ENCODE data around the gene MSANTD7.
A peak's percentile ranks its signal among the peaks of the same experiment; 100 is the strongest.
"Not testable (repeated sequence)": the region's sequence is repeated elsewhere in the genome, so short reads cannot be mapped to it uniquely, and the experiment has no call there.

MSANTD7 gene, protein sequence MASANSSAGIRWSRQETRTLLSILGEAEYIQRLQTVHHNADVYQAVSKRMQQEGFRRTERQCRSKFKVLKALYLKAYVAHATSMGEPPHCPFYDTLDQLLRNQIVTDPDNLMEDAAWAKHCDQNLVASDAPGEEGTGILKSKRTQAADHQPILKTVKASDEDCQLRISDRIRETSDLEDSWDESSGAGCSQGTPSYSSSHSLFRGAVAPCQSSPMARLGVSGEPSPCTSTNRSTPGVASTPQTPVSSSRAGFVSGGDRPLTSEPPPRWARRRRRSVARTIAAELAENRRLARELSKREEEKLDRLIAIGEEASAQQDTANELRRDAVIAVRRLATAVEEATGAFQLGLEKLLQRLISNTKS

DNA sequence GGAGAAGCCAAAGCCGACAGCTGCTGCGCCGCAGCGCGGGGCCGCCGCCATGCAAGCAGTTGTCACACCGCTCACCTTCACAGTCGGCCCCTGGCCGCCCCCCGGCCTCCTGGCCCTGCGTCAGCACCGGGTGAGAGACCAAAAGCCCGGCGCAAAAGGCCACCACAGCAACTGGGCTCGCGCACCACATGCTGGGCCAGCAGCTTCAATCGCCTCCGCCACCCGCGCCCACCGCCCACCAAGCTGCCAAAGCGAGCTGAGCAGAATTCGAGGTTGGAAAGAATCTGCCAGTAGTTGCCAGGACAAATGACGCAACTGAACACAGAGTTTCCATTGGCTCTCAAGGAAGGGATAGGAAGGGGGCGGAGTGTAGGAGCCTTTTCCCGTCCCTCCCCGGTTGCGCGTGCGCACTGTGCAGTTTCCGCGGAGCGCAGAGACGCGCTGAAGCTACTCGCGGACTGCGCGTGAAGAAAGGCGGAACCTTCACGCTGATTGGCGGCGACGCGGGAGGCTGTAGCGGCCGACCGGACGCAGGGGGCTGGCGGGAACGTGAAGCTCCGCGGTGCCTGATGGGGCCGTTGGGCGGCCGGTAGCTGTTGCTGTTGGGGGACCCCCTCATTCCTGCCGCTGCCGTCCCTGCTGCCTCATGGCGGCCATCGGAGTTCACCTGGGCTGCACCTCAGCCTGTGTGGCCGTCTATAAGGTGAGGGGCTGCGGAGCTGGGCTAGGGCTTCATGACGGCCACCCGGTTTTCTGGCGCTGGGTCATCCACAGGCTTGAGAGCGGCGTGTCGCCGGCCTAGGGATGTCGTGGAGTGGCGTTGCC is at the start of gene MSANTD7, which contains the start of the genes CDNF and HSPA14:
TSS of gene MSANTD7 (plus strand) at position 550 of the 825 bp plus-strand sequence. CDS start 3,979 bp downstream, outside the sequence.
TSS of gene CDNF (minus strand) at position 281 of the 825 bp plus-strand sequence. CDS start at position 190, 91 bp downstream.
TSS of gene HSPA14 (plus strand) at position 550 of the 825 bp plus-strand sequence. CDS start at position 647, 97 bp downstream.
- DNase-seq (ENCODE audit: low spot score), result peak; percentile 99

DNA sequence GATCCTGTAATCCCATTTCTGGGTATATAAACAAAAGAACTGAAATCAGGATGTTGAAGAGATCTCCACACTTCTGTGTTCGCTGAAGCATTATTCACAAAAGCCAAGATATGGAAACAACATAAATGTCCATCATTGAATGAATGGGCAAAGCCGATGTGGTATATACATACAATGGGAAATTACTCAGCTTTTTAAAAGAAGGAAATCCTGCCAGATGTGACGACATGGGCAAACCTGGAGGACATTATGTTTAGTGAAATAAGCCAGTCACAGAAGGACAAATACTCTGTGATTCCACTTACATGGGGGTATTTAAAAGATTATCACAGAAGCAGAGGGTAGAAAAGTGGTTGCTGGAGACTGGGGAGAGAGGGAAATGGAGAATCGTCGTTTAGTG is 39.5 kb upstream of the MSANTD7 start:
- no peak for DNase-seq (ENCODE audit: low spot score)

DNA sequence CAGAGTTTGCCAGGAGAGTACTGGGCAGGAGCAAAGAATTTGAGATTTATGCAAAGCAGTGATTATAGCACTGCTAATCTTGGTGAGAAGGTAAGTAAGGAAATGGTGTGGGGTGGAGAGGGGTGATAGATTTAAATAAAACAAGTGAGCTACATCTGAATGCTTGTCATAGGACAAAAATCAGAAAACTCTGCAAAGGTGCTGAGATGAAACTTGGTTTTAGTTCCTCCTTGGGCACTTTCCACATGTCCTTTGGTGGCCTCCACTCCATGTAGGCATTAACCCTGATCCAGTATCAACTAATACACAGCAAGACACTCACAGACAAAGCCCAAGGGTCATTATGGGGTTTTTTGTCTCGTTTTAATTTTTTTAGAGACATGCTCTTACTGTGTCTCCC is 37.7 kb upstream of the MSANTD7 start:
- no peak for DNase-seq (ENCODE audit: low spot score)

DNA sequence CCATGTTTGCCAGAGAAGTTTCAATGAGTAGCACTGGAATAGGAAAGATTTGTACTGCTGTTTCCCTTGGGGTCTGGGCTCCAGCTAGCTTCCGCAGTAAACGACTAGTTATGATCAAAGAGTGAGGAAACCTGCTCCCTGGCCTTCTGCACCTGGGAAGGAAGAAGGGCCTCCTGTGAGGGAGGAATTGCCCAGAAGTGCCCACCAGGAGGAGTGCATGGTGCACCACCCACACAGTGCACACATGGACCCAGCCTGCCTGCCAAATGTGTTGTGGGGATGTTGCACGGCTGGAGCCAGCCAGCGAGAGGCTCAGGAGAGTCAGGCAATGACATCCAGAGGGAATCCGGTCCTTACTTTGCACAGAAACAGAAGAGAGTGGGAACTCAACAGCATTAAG is 36.4 kb upstream of the MSANTD7 start:
- no peak for DNase-seq (ENCODE audit: low spot score)

DNA sequence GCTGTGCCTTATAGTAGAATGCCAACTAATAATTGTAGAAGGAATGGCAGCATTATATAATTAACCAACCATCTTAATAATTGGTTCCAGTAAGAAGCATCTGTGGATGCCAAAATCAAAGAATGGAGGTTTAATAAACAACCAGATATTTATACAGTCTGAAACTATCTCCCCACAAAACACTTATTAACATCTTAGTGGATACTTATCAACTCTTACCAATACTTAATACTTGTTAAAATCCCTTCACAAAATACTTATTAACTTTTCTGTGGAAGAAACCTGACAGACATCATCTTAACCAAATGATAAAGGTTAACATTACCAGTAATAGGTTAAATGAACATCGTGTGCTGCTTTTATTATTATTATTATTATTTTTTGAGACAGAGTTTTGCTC is 34.3 kb upstream of the MSANTD7 start:
- DNase-seq (ENCODE audit: low spot score), result no peak

DNA sequence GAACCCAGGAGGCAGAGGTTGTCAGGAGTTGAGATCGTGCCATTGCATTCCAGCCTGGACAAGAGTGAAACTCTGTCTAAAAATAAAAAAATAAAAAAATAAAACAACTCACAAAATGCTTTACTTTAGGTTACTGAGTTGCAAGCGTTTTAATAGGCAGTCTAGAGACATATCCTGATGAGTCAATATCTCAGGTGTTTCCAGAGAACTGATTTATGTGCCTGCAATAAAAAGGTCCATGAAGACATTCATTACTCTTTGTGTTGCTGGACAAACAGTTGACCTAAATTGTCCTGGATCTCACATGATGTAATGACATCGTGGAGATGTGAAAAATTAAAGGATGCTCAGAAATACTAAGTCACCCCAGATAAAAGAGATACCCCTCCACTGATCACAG is 31.8 kb upstream of the MSANTD7 start:
- no peak for DNase-seq (ENCODE audit: low spot score)

DNA sequence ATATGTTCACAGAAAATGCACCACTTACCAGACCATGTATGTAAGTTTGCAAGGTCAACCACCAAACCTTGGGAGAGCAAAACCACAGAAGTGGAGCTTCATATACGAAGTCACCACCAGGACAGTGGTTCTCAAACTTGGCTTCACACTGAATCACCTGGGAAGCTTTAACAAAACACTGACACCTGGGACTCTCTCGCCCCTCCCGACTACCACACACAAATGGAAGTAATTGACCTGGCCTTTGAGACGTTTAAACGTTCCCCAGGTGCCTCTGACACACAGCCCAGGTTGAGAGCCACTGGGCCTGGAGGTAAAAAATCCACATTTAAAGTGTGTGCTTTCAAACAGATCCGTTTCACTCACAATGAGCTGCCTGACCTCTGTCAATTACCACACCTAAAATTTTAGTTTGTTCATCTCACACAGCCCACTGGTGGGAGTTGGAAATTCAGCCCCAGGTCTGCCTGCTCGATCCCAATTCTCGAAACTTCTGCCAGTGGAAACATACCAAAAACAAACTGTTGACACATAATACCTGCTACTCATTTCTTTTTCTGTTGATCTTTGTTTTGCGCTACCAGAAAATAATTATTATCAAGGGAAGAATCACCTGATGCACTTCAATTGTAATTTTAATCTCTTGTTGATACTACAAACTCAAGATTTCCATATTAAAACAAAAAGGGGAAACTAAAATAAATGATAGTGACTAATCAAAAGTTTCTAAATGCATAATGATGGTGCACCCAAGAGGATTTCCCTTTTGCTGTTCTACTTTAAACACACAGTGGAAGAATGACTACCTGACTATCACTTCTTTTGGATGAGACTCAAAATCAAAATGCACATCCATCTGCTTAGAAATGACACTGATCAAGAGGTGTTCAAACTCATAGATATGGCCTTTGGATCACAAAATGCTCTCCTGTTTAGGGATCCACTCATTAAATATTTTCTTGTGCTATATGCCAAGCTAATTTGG is 26.8 kb upstream of the MSANTD7 start:
- DNase-seq (ENCODE audit: low spot score), result no peak

DNA sequence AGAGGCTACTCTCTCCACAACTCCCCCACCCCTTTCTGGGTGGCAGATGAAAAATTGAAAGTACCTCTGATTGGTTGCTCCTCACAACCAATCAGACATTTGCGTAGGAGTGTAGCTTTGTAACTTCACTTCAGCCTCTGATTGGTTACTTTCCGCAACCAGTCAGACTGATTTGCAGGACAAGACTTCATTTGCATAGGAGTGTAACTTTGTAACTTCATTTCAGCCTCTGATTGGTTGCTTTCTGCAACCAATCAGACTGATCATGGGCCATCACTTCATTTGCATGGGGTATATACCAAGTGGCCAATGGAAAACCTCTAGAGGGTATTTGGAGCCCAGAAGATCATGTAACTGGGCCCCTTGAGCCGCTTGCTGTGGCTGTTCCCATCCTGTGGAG is 25.8 kb upstream of the MSANTD7 start:
- DNase-seq (ENCODE audit: low spot score), result no peak

DNA sequence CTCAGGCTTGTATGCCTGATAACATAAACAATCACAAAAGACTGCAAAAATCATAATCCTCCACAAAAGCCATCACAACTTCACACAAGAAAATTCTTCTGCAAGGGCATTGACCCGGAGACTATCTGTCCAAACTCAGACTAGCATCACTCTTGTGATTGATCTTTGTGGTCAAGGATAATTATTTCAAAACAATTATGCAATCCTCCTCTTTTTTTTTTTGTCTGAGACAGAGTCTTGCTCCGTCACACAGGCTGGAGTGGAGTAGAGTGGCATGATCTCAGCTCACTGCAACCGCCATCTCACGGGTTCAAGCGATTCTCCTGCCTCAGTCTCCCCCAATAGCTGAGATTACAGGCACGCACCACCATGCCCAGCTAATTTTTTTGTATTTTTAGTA is 22.4 kb upstream of the MSANTD7 start:
- DNase-seq (ENCODE audit: low spot score), result peak; percentile 21

DNA sequence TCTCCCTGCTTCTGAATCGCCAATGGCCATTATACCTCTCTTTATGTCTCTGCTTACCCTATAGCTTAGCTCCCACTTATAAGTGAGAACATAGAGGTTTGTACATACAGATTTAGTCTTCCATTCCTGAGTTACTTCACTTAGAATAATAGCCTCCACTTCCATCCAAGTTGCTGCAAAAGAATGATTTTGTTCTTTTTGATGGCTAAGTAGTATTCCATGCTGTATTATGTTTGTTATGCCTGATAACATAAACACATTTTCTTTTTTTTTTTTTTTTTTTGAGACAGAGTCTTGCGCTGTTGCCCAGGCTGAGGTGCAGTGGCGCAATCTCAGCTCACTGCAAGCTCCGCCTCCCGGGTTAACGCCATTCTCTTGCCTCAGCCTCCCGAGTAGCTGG is 21.4 kb upstream of the MSANTD7 start:
- not testable (repeated sequence) for DNase-seq (ENCODE audit: low spot score)

DNA sequence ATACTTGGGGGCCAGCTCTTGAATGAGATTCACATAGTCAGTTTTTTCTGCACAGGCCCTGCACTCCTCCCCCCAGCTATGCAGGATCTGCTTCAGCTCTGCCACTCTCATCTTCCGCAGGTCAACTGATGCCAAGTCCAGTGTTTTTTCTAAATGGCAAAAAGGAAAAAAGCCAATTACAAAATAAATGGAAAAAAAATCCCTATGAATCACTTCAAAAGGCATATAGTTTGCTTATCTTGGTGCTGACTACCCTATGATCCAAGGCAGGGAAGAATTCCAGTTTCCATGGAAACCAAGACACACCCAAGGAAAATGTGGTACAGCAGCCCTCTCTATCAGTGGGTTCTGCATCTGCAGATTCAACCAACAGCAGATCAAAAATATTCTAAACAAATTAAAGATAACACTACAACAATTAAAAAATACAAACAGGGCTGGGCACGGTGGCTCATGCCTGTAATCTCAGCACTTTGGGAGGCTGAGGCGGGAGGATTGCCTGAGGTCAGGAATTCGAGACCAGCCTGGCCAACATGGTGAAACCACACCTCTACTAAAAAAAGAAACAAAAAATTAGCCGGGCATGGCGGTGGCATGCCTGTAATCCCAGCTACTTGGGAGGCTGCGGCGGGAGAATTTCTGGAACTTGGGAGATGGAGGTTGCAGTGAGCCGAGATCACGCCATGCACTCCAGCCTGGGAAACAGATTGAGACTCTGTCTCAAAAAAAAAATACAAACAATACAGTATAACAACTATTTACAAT is 17.9 kb upstream of the MSANTD7 start:
- peak; percentile 85 for DNase-seq (ENCODE audit: low spot score)

DNA sequence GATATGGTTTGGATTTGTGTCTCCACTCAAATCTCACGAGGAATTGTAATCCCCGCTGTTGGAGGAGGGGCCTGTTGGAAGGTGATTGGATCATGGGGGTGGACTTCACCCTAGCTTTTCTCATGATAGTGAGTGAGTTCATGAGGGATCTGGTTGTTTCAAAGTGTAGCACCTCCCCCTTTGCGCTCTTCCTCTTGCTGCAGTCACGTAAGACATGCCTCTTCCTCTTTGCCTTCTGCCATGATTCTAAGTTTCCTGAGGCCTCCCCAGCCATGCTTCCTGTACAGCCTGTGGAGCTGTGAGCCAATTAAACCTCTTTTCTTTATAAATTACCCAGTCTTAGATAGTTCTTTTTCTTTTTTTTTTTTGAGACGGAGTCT is 17.3 kb upstream of the MSANTD7 start:
- DNase-seq (ENCODE audit: low spot score), result no peak

DNA sequence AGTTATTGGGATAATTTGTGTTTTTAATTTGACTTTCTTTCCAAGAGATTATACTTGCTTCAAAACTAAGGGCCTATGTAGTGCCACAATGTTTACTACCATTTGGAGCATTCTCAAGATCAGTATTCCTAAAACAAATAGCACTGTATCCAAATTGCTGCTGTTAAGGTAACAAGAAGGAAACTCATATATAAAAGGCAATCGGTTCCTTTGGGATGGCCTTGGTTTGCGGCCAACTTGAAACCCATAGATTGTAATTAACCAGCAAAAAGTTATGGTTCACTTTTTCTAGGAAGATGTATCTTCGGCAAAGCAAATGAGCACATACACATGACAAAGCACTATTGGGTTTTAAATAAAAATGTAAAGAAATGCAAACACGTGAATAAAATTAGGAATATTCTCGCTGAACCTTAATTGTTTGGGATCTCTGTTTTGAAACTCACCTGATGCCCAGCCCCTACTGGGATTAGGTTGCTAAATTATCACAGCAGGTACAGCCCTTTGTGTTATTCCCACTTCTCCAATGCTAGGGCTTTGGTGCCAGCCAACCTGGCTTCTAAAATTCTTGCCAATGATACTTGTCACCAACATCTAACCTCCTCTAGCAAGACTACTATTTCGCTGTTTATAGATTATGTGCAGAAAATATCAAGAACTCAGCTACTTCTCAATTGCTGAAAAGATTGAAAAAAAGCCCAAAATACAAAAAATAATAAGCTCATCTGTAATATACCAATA is 16.3 kb upstream of the MSANTD7 start:
- no peak for DNase-seq (ENCODE audit: low spot score)

DNA sequence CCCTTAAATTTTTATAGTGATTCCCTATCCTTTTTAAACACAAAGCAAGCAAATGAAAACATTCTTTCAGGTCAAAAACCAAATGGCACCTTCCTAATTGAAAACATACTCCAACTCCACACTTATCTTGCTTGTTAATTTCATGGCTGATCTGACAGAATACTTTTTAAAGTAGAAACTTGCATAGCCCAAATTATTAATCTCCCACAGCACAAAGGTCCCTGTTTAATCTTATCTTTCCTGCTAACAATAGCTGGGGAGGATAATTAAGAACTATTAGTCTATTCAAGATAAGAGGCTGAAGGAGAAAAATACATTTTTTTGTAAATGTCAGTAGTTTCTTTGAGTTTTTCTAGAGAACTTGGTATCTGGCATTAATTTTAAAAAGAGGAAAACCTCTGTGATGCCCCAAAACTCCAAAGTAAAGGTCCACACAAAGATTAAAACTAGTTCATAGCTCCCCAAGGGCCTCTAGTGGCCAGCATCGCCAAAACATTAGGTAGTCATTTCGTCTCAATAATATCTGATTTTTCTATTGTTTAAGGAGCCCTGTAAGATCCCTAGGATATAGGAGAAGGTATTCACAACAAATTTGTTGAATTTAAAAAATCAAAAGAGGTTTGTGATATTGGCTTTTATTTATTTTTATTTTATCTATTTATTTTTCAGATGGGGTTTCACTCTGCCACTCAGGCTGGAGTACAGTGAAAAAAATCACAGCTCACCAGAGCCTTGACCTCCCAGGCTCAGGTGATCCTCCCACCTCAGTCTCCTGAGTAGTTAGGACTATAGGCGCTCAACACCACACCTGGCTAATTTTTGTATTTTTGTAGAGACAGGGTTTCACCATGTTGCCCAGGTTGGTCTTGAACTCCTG is 15.0 kb upstream of the MSANTD7 start:
- peak; percentile 43 for DNase-seq (ENCODE audit: low spot score)

DNA sequence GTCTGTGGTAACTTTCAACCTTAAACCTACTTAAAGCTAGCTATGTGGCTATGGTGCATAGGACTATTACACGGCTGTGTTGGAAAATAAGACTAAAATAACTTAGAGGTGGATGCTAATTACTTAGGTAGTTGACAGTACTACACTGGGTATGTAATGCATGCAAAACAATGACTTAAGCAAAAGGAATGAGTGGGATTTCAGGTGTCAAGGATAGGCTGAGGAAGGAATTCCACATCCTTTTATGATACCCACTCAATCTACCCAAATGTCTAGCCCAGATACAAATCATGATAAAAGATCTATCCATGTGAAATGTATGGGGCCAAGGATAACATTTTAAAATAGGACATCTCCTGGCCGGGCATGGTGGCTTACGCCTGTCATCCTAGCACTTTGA is 14.1 kb upstream of the MSANTD7 start:
- no peak for DNase-seq (ENCODE audit: low spot score)

DNA sequence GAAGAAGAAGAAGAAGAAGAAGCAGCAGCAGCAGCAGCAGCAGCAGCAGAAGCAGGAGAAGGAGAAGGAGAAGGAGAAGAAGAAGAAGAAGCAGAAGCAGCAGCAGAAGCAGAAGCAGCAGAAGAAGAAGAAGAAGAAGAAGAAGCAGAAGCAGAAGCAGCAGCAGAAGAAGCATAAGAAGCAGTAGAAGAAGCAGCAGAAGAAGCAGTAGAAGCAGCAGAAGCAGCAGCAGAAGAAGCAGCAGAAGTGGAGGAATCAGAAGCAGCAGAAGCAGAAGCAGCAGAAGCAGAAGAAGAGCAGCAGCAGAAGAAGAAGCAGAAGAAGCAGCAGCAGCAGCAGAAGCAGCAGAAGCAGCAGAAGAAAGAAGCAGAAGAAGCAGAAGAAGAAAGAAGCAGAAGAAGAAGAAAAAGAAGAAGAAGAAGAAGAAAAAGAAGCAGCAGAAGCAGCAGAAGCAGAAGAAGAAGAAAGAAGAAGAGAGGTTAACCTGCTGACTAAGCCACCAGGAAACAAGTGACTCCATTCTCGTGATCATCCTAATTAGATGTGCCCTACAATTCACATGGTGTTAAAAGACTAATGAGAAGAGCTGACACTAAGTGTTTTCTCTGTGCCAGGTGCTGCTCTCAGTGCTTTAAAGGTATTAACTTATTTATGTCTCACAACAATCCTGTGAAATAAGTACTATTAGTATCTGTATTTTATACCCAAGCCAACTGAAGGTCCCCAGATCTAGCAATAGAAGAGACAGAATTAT is 11.9 kb upstream of the MSANTD7 start:
- no peak for DNase-seq (ENCODE audit: low spot score)

DNA sequence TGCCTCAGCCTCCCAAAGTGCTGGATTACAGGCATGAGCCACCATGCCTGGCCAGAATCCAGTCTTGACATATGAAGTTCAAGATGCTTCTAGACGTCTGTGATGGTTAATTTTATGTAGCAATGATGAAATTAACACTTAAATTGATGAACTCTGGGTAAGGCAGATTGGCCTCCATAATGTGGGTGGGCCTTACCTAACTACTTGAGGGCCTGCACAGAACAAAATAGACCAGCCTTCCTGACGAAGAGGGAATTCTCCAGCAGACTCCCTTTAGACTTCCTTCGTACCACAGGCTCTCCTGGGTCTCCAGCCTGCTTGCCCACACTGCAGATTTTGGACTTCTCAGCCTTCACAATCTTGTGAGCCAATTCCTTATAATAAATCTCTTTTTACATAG is 5.0 kb upstream of the MSANTD7 start:
- DNase-seq (ENCODE audit: low spot score), result no peak

DNA sequence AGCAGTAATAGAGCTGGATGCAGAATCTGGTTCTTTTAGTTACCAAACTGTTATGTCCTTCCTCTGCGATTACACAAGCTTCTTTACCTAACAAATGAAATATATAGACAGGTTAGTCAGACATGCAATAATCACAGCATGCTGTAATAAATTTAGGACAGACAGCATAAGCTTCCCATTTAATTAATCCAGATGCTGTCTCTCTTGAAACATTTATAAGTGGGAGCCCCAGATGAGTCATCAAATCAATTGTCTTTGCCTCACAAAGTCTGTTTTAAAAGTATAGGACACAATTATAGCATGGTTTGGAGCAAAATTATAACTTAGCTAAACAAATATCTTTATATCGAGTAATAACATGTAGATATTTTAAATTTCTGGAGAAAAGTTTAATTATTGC is 1.9 kb upstream of the MSANTD7 start:
- no peak for DNase-seq (ENCODE audit: low spot score)

Data from AG08396 (cell line).